Measurements from ENCODE around the gene TTC24.

- TF ChIP-seq CTCF (conservative IDR thresholded peaks at IDR 0.05) (no peak), ZFX (IDR thresholded peaks at IDR 0.05) (no peak)
These were observed 31.5 kb upstream of the TTC24 start for GRCh38 chr1:156547982-156548381.
